ENCODE data around the gene C2CD2.
A peak's percentile ranks its signal among the peaks of the same experiment; 100 is the strongest.

Gene C2CD2

GRCh38 chr21:41953831-41954653 is at the start of gene C2CD2:
Gene C2CD2 (minus strand): TSS chr21:41954018. CDS start chr21:41953648, 370 bp downstream.
- TF ChIP-seq EZH2phosphoT487 (IDR thresholded peaks at IDR 0.05; ENCODE audit: borderline replicate concordance, low read length) = no peak
- TF ChIP-seq CTCF (IDR thresholded peaks at IDR 0.05; ENCODE audit: low read depth, low read length, poor library complexity, severe bottlenecking) = peak; percentile 11
- Histone ChIP-seq H3K4me2 (ENCODE audit: low read length) (peak within 1 kb of the TSS; percentile 74), H3F3A (ENCODE audit: control insufficient read depth, insufficient read depth) (peaks cover 14% of the 10 kb centered on the region), H3K27me3 (ENCODE audit: control insufficient read depth, low read length) (no peaks in the 10 kb centered on the region), H3K4me1 (ENCODE audit: control insufficient read depth, low read length) (peaks cover 56% of the 10 kb centered on the region), H3K9me3 (ENCODE audit: control insufficient read depth, insufficient read depth, low read length) (no peaks in the 10 kb centered on the region), H3K79me2 (ENCODE audit: control insufficient read depth, low read length) (peaks cover 35% of the 10 kb centered on the region), H3K4me3 (ENCODE audit: low read length) (peak within 1 kb of the TSS; percentile 74), H4K20me1 (ENCODE audit: control insufficient read depth, insufficient read depth, low read depth, low read length) (no peaks in the 10 kb centered on the region), H3K27ac (ENCODE audit: low read depth, low read length) (no peak within 1 kb of the TSS; the same call in 1 of the 2 replicates), H3K9me2 (replicated peaks; ENCODE audit: control insufficient read depth, low read length) (no peaks in the 10 kb centered on the region), H3K36me3 (ENCODE audit: control insufficient read depth, low read length) (no peaks in the 10 kb centered on the region)

- Histone ChIP-seq H3K27me3 (ENCODE audit: control insufficient read depth, low read length) (no peaks in the 10 kb centered on the region), H3K36me3 (ENCODE audit: control insufficient read depth, low read length) (peaks cover 52% of the 10 kb centered on the region)
- TF ChIP-seq EZH2phosphoT487 (IDR thresholded peaks at IDR 0.05; ENCODE audit: borderline replicate concordance, low read length) = no peak
Measured at GRCh38 chr21:42003051-42003461, 49.2 kb upstream of the C2CD2 start.

GRCh38 chr21:42002421-42002958 is 48.7 kb upstream of the C2CD2 start:
- H3K36me3 ChIP-seq (ENCODE audit: control insufficient read depth, low read length) = peaks cover 50% of the 10 kb centered on the region
- no peak overlapping the region for H3K4me2 ChIP-seq (ENCODE audit: low read length)
- no peaks in the 10 kb centered on the region for H3F3A ChIP-seq (ENCODE audit: control insufficient read depth, insufficient read depth)
- H3K4me1 ChIP-seq (ENCODE audit: control insufficient read depth, low read length) = peaks cover 4% of the 10 kb centered on the region
- H3K4me3 ChIP-seq (ENCODE audit: low read length) = no peak overlapping the region
- H3K9me2 ChIP-seq (replicated peaks; ENCODE audit: control insufficient read depth, low read length) = no peaks in the 10 kb centered on the region
- H4K20me1 ChIP-seq (ENCODE audit: control insufficient read depth, insufficient read depth, low read depth, low read length) = no peaks in the 10 kb centered on the region
- TF ChIP-seq CTCF (IDR thresholded peaks at IDR 0.05; ENCODE audit: low read depth, low read length, poor library complexity, severe bottlenecking) (no peak), EZH2phosphoT487 (IDR thresholded peaks at IDR 0.05; ENCODE audit: borderline replicate concordance, low read length) (no peak)
- H3K27ac ChIP-seq (ENCODE audit: low read depth, low read length) = no peak overlapping the region
- peaks cover 66% of the 10 kb centered on the region for H3K79me2 ChIP-seq (ENCODE audit: control insufficient read depth, low read length)
- H3K27me3 ChIP-seq (ENCODE audit: control insufficient read depth, low read length) = no peaks in the 10 kb centered on the region
- H3K9me3 ChIP-seq (ENCODE audit: control insufficient read depth, insufficient read depth, low read length) = no peaks in the 10 kb centered on the region

More at GRCh38 chr21:42003051-42003461, 49.2 kb upstream of the C2CD2 start:
- H3F3A ChIP-seq (ENCODE audit: control insufficient read depth, insufficient read depth) = no peaks in the 10 kb centered on the region
- peaks cover 9% of the 10 kb centered on the region for H3K4me1 ChIP-seq (ENCODE audit: control insufficient read depth, low read length)
- no peaks in the 10 kb centered on the region for H3K9me3 ChIP-seq (ENCODE audit: control insufficient read depth, insufficient read depth, low read length)
- H3K4me2 ChIP-seq (ENCODE audit: low read length) = no peak overlapping the region
- no peak overlapping the region for H3K27ac ChIP-seq (ENCODE audit: low read depth, low read length)
- H3K9me2 ChIP-seq (replicated peaks; ENCODE audit: control insufficient read depth, low read length) = no peaks in the 10 kb centered on the region
- H4K20me1 ChIP-seq (ENCODE audit: control insufficient read depth, insufficient read depth, low read depth, low read length) = no peaks in the 10 kb centered on the region
- H3K79me2 ChIP-seq (ENCODE audit: control insufficient read depth, low read length) = peaks cover 72% of the 10 kb centered on the region
- H3K4me3 ChIP-seq (ENCODE audit: low read length) = no peak overlapping the region

- Histone ChIP-seq H4K20me1 (ENCODE audit: control insufficient read depth, insufficient read depth, low read depth, low read length) (no peaks in the 10 kb centered on the region), H3K9me2 (replicated peaks; ENCODE audit: control insufficient read depth, low read length) (no peaks in the 10 kb centered on the region), H3K36me3 (ENCODE audit: control insufficient read depth, low read length) (peaks cover 51% of the 10 kb centered on the region), H3K27me3 (ENCODE audit: control insufficient read depth, low read length) (no peaks in the 10 kb centered on the region), H3K4me2 (ENCODE audit: low read length) (no peak overlapping the region), H3K9me3 (ENCODE audit: control insufficient read depth, insufficient read depth, low read length) (no peaks in the 10 kb centered on the region), H3K27ac (ENCODE audit: low read depth, low read length) (no peak overlapping the region), H3K79me2 (ENCODE audit: control insufficient read depth, low read length) (peaks cover 59% of the 10 kb centered on the region), H3K4me1 (ENCODE audit: control insufficient read depth, low read length) (no peaks in the 10 kb centered on the region), H3F3A (ENCODE audit: control insufficient read depth, insufficient read depth) (no peaks in the 10 kb centered on the region), H3K4me3 (ENCODE audit: low read length) (no peak overlapping the region)
- TF ChIP-seq CTCF (IDR thresholded peaks at IDR 0.05; ENCODE audit: low read depth, low read length, poor library complexity, severe bottlenecking) = no peak
- no peak for TF ChIP-seq EZH2phosphoT487 (IDR thresholded peaks at IDR 0.05; ENCODE audit: borderline replicate concordance, low read length)
Measured at GRCh38 chr21:42001781-42002180, 48.0 kb upstream of the C2CD2 start.
